ENCODE data around the gene ACIN1. TPM values are rescaled to one million over a fixed set of nuclear protein-coding genes. Genes with fewer than 3 reads are reported as not detected.

The ACIN1 gene
- total and polyA plus RNA-seq, 2 of the 13 experiments (the other 11 are each of a cell fraction or from before 2014, with no cell fraction given), result 165 to 183 TPM

DNA sequence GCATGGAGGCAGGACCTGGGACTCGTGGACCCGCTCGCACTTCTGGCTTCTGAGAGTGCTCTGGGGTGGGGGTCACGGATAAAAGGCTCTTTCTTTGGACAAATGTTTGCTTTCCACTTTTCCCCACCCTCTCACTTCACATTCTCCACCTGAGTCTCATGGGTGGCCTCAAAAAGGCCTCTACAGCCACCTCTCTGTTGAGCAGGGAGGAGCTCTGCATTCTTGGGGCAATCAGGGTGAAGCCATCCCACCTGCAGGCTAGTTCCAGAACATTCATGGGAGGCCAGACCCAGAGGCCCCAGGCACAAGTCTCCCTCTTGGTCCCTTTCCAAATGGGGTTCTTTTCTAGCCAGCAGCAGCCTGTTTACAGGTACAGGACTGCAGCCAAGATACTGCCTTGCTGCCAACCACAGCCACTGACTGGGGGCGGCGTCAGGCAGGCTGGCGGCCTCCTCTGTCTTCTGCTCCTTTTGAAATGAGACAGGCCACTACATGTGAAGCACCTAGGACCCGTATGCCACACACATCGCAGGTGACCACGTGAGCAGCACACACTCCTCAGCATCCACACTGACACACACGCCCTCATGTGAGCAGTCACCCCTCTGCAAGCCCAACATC is 42.4 kb upstream of the ACIN1 start (continued):
- TF ChIP-seq ZBTB46 (CRISPR knock-in tag; IDR thresholded peaks at IDR 0.05; ENCODE audit: borderline replicate concordance) (no peak), ZNF552 (CRISPR knock-in tag; IDR thresholded peaks at IDR 0.05; ENCODE audit: borderline replicate concordance) (no peak), ZNF263 (CRISPR knock-in tag; IDR thresholded peaks at IDR 0.05) (no peak), ZBTB34 (CRISPR knock-in tag; IDR thresholded peaks at IDR 0.05) (0 out of 2 replicates have a peak, but pooled peaks have one; percentile 36), TEAD3 (CRISPR knock-in tag; optimal IDR thresholded peaks at IDR 0.05; ENCODE audit: borderline replicate concordance) (no peak), ZNF430 (CRISPR knock-in tag; IDR thresholded peaks at IDR 0.05) (no peak)
- TF ChIP-seq, protein P1, sequence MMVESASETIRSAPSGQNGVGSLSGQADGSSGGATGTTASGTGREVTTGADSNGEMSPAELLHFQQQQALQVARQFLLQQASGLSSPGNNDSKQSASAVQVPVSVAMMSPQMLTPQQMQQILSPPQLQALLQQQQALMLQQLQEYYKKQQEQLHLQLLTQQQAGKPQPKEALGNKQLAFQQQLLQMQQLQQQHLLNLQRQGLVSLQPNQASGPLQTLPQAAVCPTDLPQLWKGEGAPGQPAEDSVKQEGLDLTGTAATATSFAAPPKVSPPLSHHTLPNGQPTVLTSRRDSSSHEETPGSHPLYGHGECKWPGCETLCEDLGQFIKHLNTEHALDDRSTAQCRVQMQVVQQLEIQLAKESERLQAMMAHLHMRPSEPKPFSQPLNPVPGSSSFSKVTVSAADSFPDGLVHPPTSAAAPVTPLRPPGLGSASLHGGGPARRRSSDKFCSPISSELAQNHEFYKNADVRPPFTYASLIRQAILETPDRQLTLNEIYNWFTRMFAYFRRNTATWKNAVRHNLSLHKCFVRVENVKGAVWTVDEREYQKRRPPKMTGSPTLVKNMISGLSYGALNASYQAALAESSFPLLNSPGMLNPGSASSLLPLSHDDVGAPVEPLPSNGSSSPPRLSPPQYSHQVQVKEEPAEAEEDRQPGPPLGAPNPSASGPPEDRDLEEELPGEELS (CRISPR knock-in tag; IDR thresholded peaks at IDR 0.05), result no peak
- TF ChIP-seq, protein P2, sequence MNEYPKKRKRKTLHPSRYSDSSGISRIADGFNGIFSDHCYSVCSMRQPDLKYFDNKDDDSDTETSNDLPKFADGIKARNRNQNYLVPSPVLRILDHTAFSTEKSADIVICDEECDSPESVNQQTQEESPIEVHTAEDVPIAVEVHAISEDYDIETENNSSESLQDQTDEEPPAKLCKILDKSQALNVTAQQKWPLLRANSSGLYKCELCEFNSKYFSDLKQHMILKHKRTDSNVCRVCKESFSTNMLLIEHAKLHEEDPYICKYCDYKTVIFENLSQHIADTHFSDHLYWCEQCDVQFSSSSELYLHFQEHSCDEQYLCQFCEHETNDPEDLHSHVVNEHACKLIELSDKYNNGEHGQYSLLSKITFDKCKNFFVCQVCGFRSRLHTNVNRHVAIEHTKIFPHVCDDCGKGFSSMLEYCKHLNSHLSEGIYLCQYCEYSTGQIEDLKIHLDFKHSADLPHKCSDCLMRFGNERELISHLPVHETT (CRISPR knock-in tag; conservative IDR thresholded peaks at IDR 0.05), result no peak

Measured in HepG2 (cell line).